NCI-H2081 treated with DMSO at 0.1 percent for 48 hours (cell line): Measurements from ENCODE around the gene RFX3.

ENCODE experiments used
- DNase-seq: peaks from one replicate; lab custom pipeline; 2025; lab: John Stamatoyannopoulos, UW

RFX3 gene

DNA sequence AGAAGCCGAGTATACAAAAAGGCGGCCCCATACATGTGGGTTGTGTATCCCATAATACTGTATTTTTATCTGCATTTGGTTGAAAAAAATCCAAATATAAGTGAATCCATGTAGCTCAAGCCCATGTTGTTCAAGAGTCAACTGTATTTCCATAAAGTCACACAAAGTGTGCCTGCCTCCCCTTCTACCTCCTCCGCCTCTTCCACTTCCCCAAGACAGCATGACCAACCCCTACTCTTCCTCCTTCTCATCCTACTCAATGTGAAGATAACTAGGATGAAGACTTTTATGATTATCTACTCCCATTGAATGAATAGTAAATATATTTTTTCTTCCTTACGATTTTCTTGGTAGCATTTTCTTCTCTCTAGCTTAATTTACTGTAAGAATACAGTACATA is 92.7 kb downstream of the RFX3 start:
- DNase-seq = no peak

DNA sequence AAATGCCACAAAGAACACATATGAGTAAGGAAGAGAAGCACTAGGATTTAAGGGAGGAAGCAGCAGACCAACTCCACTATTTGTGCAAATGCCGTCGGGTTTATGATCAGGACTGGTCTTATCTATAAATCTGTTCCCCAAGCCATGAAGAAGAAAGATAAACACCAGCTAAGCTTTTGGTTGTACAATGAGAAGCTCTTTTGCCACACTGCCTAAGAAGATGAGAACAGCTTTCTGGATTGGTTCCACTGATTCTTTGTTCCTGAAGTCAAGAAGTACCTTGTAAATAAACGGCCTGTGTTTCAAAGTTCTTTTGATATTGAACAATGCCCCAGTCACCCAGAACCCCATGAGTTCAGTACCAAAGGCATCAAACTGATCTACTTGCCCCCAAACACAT is 93.9 kb downstream of the RFX3 start:
- DNase-seq = no peak

DNA sequence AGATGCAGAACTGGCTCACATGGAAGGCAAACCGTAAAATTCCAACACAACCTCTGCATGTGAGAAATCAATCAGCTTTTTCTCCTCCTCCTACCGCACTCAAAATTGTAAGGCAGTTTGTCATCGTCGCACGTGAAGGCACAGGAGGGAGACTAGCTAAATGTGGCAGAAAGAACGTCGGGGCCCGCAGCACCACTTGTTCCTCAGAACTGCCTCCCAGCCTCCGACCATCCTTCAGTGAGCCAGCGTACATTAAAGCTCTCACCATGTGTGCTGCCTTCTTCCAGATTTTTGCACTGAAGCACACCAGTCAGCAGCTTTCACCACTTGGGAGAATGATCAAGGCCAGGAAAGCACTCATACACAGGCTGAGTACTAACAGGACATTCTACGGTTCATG is 105.9 kb downstream of the RFX3 start:
- no peak for DNase-seq

DNA sequence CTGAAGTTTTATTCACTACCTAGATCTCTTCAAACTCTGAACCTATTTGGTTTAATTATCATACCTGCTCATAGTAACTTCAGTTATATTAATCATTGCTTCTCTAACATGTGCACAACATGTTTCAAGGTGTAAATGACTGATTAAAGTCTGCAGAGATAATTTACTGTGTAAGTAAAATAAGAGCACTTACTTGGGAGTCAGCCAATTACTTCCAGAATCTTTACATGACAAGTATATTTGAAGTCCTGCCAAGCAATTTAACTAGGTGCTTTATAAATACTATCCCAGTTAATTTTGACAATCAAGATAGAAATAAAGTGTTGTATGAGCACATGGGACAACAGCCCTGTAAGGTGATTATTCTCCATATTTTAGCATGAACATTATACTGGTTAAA is 109.9 kb downstream of the RFX3 start:
- DNase-seq = no peak

DNA sequence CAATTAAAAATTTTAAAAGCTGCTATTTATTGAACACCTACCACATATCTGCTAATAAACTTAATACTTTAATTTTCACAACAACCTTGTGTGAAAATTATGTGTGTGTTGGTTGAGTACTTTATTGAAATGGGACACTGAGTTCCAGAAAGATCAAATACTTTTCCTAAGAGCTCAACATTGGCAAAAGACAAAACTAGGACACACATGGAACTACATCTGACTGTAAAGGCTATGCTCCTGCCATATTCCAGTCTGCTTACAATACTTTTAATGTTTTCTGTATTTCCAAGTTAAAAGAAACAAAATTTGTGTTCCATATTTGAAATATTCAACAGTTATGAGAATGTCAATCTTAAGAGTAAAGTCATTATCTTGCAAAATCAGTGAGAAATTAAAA is 111.8 kb downstream of the RFX3 start:
- DNase-seq = no peak

DNA sequence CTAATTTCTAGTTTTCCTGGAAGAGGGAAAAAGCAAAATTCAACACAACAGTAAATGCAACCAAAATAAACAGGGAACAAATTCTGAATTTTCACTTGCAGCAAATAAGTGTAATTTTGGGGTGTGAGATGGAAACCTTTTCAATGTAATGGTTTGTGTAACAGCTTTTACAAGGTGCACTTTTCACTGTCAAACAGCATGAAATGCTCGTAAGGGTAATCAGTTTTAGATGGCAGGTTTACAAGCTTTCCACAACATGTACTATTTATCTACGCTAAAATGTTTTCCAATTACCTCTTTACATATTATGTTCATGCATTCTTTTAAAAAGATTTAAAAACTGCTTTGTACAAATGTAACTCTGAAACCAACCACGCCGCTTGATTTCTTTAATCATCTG is 115.3 kb downstream of the RFX3 start:
- DNase-seq = no peak

DNA sequence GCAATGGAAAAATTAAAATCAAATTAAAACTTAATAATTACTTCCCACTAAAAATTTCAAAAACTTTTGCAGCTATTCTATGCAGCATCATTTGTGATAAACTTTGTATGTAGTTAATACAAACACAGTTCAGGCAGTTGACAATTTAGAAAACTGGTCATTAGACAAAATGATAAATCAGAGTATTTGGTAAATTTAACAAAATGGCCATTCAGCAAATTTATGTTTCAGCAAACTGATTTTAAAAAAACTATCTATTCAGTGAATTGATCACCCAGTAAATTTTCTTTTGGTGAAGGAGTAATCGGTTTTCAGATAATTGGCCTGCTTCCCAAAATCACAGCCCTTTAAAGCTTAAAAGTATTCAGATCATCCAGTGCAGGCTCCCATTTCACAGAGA is 116.3 kb downstream of the RFX3 start:
- no peak for DNase-seq

DNA sequence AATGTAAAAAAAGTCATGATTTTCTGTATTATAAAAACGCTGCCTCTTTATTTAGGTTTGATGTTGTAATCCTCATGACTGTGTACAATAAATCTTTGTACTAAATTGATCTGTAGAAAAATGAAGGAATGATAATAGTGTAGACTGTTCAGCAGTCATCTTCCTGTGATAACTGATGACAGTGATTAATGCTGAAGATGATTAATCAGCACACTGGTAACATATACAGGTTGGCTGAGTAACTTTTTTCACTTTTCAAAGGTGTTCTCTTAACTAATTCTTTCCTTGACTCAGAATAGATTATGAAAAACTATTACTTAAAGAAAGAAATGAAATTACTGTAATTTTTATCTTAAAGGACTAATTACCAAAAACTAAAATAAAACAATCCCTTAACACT is 122.5 kb downstream of the RFX3 start:
- DNase-seq = no peak

DNA sequence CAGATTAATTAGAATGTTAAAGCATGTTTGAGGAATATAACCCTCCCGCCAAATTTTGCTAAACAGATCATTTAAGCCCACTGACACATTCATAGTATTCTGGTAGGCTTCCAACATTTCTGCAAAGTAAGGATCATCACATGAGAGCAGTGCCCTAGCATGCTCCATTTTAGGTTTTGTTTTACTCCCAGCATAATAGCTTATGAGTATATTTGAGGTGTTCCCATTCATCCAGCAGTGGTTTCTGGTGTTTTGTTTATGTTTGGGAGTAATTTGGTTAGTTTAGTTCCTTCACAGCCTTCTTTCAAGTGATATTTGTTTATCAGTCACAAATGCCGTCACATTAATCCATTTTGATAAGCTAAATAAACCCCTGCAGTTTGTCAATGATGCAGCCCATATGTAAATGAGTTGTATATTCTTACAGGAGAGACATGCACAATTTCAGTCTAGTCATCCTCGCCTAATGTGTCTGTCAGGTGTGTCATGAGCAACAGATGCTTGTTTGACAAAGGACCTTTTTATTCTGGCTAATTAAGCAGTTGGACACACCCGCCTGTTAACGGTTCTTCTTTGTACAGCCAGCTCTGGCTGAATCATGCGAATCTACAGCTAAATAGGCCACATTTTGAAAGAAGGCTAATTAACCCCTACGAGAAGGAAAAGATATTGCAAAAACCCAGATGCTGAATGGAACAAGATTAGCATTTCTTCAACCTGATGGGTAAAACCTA is 124.4 kb downstream of the RFX3 start:
- peak; percentile 82 for DNase-seq

DNA sequence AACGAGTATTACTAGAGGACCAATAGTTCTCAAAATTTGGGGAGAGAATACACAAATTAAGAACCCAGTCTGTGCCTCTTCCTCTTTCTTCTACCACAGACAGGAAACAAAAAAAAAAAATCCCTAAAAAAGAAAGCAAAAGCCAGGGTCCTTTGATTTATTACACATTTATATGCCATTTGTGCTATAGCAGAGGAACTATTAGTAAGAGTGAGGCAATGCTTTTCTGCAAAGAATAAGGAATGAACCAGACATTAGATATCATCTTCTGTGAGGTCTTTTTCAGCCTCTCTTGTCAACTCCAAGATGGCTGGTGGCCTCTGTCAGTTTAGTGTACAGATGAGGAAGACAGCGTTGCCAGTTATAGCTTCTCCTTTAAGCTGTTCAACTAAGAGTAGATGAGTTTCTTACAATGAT is 127.6 kb downstream of the RFX3 start:
- no peak for DNase-seq

DNA sequence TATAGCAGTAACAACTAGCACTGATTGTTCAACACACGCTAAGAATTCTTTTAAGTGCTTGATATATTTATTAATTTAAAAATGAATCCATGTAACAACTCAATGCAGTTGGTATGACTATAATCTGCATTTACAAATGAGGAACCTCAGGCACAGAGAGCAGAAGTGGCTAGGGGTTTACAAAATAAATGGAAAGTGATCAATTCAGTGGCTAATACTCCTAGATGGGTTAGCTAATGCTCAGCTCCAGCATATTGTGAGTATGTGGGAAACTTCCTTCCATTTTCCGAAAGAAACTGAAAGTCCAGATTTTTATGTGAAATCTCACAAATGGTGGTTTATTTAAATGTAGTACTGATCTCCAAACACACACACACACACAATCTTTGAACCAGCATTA is 128.0 kb downstream of the RFX3 start:
- DNase-seq = no peak

DNA sequence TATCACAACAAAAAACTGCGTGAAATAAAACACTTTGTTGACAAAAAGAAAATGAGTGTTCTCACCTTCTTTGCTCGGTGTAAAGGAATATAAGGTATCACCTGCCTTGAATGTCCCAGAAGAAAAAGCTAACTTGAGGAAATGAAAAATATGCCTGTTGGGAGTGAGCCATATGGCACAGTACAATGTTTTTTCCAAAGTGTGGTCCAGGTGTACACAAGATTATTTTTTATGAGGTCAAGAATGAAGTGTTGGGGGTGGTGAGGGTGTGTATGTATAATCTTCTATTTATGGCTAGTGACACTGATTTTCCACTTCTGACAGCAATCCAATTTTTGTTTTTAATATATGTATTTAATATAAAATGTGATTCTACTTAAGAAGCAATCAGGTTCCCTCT is 134.4 kb downstream of the RFX3 start:
- DNase-seq = no peak

DNA sequence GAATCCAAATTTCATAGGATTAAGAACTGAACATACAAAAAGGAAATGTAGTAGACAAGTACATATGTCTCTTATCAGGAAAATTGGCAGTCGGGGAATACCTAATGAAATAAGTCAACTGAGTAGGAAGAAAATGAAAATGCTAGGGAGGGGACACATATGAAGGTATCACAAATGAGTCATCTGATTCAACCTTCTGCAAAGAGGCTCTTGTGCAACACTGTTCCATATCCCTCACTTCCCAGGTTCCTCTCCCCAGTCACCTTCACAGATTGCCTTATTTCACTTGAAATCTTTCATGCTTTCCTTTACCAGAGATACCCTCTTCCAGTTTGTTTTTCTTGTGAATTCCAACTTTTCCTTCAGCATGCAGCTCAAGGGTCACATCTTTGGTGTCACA is 139.0 kb downstream of the RFX3 start:
- no peak for DNase-seq

DNA sequence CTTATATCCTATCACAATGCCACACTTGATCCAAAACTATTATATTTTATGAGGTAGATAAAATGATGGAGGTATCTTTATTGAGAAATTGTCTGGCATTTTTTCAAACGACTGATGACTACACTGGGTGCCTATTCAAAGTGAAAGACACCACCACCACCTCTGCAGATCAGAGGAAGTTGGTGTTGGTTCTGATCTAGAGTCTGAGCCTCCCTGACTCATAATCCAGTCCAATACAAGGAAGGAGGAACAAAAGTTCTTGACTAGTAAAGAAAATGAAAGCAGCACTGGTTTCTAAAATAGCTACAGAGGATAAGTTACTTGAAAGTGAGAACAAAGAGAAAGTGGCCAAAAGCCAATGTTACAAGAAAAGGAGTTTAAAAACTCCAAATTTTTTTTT is 139.9 kb downstream of the RFX3 start:
- DNase-seq = no peak

DNA sequence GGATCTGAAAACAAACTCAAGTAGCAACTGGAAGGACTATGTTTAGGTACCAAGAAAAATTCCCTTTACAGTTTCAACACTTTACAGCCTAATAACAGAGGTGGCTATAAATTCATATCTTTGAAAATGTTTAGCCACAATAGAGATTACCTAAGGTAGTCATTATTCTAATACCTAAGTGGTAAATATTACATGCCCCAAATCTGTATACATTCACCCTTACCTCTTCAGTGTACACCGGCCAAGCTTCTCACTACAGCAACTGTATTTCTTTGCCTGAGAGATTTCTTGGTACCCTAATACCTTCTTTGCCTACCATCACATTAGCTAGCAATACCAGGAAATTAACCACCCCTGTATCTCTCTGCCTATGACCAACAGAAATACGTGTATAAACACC is 154.0 kb downstream of the RFX3 start:
- DNase-seq = no peak

DNA sequence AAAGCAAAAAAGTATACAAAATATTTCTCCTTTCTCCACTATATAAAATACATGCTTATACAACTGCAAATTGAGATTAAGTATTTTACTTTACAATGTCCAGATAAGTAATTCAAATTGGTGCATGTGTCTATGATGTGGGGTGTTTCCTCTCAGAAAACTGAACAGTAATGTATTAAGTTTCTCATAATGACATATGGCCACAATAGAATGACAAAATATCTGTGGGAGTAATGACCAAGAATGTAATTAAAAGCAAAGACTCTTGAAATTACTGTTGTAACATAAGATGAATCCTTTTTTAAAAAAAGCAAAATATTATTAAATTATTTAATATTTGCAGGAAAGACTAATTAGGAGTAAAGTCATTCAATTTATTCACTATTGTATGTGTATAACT is 155.1 kb downstream of the RFX3 start:
- no peak for DNase-seq

DNA sequence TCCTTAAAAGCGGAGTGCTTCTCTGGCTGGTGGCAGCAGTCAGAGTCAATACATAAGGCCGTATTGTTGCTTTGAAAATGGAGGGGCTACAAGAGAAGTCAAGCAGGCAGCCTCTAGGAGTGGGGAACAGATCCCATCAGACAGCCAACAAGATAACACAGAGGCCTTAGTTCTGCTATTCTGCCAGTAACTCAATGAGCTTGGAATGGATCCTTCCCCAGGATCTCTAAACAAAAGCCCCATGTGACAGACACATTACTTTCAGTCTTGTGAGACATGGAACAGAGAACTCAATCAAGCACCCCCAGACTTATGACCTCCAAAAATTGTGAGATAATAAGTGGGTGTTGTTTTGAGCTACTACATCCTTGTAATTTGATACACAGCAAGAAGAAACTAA is 158.6 kb downstream of the RFX3 start:
- no peak for DNase-seq

DNA sequence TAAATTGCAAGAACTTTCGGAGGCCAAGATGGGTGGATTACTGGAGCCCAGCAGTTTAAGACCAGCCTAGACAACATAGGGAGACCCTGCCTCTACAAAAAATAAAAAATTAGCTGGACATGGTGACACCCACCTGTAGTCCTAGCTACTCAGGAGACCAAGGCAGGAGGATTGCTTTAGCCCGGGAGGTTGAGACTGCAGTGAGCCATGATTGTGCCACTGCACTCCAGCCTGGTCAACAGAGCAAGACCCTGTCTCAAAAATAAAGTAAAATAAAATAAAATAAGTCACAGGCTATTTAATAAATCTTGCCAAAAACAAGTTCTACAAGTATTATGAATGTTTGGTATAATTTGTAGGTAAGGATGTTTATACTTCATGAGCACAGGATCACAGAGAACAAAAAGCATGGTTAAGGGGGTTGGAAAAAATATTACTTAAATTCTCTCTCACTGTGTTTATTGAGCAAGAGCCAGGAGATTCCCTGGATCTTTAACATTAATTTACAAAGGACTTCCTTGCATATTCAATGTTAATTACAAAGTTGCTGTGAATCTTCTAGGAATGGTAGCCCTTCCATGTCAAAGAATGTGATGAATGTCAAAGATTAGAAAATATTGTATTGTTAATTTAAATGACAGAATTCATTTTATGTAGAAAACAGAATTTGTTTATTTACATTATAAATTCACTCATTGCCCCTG is 164.0 kb downstream of the RFX3 start:
- DNase-seq = no peak

DNA sequence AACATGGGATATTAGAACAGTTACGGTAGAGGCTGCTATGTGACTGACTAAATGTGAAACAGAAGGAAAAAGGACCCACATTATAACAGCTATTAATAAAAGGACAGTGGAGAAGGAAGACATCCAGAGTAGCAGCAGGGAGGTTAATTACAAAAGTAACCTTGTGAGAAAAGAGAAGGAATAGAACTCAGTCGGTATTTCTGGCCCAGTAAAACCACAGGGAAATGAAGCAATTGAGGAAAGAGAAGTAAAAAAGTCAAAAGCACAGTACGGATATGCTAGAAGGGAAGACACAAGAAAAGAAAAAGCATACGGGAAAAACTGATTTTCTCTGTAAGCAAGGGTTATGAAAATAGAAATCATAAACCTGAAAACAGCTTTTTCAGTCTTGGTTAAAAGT is 164.7 kb downstream of the RFX3 start:
- no peak for DNase-seq

DNA sequence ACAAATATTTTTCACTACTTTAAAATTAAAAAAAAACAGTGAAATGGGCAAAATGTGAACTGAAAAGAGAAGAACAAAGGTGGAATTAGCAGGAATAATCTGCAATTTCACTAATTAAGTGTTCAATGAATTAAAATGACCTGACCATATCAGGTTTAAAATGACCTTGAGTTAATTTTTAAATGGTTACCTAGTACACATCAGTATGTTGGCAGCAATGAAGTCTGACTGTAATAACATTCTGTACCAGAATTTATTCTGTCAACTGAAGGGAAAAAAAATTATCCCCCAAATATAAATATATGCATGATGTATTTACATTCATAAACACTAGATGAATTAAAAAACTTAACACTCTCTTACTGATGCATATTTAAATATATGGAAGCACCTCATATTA is 165.6 kb downstream of the RFX3 start:
- DNase-seq = no peak

DNA sequence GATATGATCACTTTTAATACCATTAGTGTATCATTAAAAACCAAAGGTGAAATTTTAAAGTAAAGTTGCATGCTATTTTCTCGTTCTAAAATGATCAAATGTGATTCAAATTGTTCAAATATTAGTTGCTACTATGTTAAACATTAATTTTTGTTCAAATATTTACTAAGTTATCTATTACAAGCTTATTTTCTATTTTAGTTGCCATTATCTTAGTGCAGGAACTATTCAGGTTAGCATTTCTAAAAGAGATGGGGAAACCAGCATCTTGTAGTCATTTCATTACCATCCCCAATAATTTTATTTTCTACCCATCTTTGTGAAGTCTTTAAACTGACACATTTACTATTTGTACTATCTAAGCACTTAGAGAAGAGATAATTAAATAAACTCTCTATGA is 166.0 kb downstream of the RFX3 start:
- DNase-seq = no peak

DNA sequence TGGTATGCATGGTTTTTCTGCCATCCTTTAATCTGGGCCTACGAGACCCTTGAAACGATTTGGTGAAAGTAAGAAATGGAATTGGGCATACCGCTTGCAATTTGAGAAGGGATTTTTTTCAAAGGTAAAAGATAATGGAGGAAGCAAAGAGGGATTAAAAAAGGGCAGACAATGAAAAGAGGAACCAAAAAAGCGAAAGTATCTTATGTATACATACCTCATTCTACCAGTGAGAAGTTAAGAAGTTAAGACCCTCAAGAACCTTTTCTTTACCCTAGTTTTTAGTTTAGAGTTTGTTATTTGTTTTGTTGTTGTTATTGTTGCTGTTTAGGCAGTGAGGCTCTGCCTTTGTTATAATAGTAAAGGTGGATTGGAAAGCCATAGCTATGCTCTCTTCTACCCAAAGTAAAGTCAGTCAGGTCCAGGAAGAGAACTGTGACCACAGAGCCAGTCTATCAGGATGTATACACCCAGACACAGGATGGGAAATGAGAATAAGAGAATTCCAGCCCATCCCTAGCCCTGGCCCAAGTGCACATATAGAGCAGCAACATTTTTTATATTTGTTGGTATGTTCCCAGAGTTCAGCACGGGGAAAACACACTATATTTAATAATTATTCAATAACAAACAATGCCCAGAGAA is 166.6 kb downstream of the RFX3 start:
- DNase-seq = no peak

DNA sequence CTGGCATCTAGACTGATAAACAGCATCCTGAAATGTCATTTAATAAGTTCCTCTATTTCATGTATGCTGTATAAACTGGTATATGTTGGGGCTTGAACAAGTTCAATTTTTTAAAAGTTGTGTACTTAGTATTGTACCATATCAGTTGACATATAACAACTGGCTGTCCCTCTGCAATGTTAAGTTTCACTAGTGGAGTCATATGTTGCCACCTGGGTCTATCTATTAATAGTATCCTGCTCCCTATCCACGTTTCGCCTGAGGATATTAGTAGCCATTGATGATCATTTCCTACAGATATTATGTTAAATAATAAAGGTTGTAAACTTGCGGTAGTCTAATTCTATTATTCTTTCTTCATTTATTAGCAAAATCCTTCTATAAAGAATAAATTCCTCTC is 177.6 kb downstream of the RFX3 start:
- DNase-seq = no peak

DNA sequence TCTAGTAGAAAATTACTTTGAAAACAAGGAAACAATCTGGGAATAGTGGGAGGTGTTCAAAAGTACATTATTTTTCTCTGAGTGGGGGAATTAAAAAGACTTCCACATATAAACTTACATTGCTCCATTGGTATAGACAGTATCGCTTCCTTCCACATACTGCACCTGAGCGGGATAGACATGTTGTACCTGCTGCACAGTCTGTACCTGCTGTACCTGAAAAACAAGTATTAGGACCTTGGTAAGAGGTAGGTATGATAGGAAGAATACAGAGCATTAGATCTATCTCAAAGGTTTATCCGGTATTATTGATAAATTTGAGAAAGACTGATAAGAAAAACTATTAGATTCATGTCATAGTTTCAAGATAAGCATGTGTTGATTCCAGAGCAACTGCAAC is 179.3 kb downstream of the RFX3 start:
- no peak for DNase-seq
